HCT116 (cell line): ENCODE data around the gene MEGF8. TPM values are rescaled to one million over a fixed set of nuclear protein-coding genes. Genes with fewer than 3 reads are reported as not detected.

Experiments used
- ATAC-seq: fragments of 200-7000 bp; cut with Tn5 transposase; 2 replicates; pipeline ENCODE4 v1.9.1; 2020; ENCODE audit warnings: mild to moderate bottlenecking, moderate library complexity
- BruUV-seq: library from RNA; stranded (reverse); fragments of 400-500 nt; replicated peaks from 2 replicates; lab custom pipeline; 2021; lab: Mats Ljungman, UMichigan
- CTCF ChIA-PET: fragments of 300-600 bp; sonication (Branson Sonifier 250); formaldehyde crosslinking; loops from one replicate; lab custom pipeline; 2021; ENCODE audit warnings: antibody characterized with exemption; lab: Charles Lee
- POLR2A ChIA-PET: fragments of 300-600, 350-600 bp; sonication (Branson Sonifier 250); formaldehyde crosslinking; loops from one replicate; lab custom pipeline; 2021; ENCODE audit warnings: antibody characterized with exemption; lab: Charles Lee
- RAD21 ChIA-PET, 2 experiments: fragments of 300-600 bp; sonication (Branson Sonifier 250); formaldehyde crosslinking; loops; one replicate each; lab custom pipeline; 2023; ENCODE audit warnings: low total read pairs in 2 of 2; ENCODE audit not compliant: uncharacterized antibody in 2 of 2, unreplicated experiment in 2 of 2, low non-redundant PET in 1 of 2; lab: Charles Lee
- DNase-seq: peaks from one replicate; pipeline ENCODE4 v3.0.0-alpha.2; 2010; ENCODE audit warnings: low read depth, low spot score
- H2AFZ ChIP-seq: fragments of 200-600 bp; shearing (Covaris generic), sonication (generic); 2 replicates; pipeline ENCODE4 v1.6.1; 2017; ENCODE audit warnings: low read depth, mixed run types, mixed read lengths, antibody characterized with exemption, low read length; ENCODE audit not compliant: poor library complexity, severe bottlenecking
- H3K27ac ChIP-seq: 2 replicates; pipeline ENCODE4 v1.5.1; 2012; ENCODE audit warnings: low read depth, low read length
- H3K27me3 ChIP-seq: fragments of 200-600 bp; sonication (generic); 2 replicates; pipeline ENCODE4 v1.6.1; 2016; ENCODE audit warnings: mixed run types, low read length, mixed read lengths; ENCODE audit not compliant: insufficient read depth
- H3K36me3 ChIP-seq, 2 experiments: fragments of 200-500 bp in 1 of 2; fragments of 200-600 bp in 1 of 2; sonication (Bioruptor generic) in 1 of 2; sonication (generic) in 1 of 2; 2 replicates each; pipeline versions ENCODE4 v1.5.1 to v1.6.1; 2014 to 2016; ENCODE audit warnings: low read length in 2 of 2, inconsistent platforms in 1 of 2, mixed read lengths in 1 of 2, mixed run types in 1 of 2; ENCODE audit not compliant: insufficient read depth in 2 of 2, control insufficient read depth in 1 of 2
- H3K4me1 ChIP-seq, 2 experiments: fragments of 200-600 bp in 1 of 2; sonication (generic) in 1 of 2; 2 replicates each; pipeline versions ENCODE4 v1.5.1 to v1.6.1; 2012 to 2017; ENCODE audit warnings: low read length in 2 of 2, inconsistent platforms in 1 of 2, mild to moderate bottlenecking in 1 of 2, mixed read lengths in 1 of 2, mixed run types in 1 of 2, moderate library complexity in 1 of 2; ENCODE audit not compliant: insufficient read depth in 2 of 2, control insufficient read depth in 1 of 2
- H3K4me2 ChIP-seq: fragments of 200-600 bp; sonication (generic); 2 replicates; pipeline ENCODE4 v1.6.1; 2017; ENCODE audit warnings: mixed run types, low read length, mixed read lengths
- H3K4me3 ChIP-seq, 2 experiments: fragments of 200-600 bp in 1 of 2; sonication (generic) in 1 of 2; replicated peaks in 1 of 2; 2 replicates each; pipeline ENCODE4 v1.5.1; 2011 to 2016; ENCODE audit warnings: low read length in 2 of 2, control low read depth in 1 of 2, low read depth in 1 of 2, mild to moderate bottlenecking in 1 of 2, mixed read lengths in 1 of 2, mixed run types in 1 of 2
- H3K79me2 ChIP-seq: fragments of 200-600 bp; sonication (generic); 2 replicates; pipeline ENCODE4 v1.6.1; 2017; ENCODE audit warnings: mild to moderate bottlenecking, mixed run types, low read length, moderate library complexity, mixed read lengths; ENCODE audit not compliant: insufficient read depth
- H3K9ac ChIP-seq: fragments of 200-600 bp; sonication (generic); 2 replicates; pipeline ENCODE4 v1.6.1; 2016; ENCODE audit warnings: low read length, mixed read lengths
- H3K9me2 ChIP-seq: fragments of 200-600 bp; sonication (generic), shearing (Covaris generic); 2 replicates; pipeline ENCODE4 v1.6.1; 2017; ENCODE audit warnings: mixed run types, mild to moderate bottlenecking, moderate library complexity; ENCODE audit not compliant: insufficient read depth
- H3K9me3 ChIP-seq, 2 experiments: fragments of 200-500 bp in 1 of 2; fragments of 200-600 bp in 1 of 2; sonication (Bioruptor generic) in 1 of 2; sonication (generic) in 1 of 2; 2 replicates each; pipeline ENCODE4 v1.6.1; 2014 to 2017; ENCODE audit warnings: low read length in 2 of 2, mixed read lengths in 2 of 2, inconsistent platforms in 1 of 2, low read depth in 1 of 2, mild to moderate bottlenecking in 1 of 2, mixed run types in 1 of 2, moderate library complexity in 1 of 2; ENCODE audit not compliant: control insufficient read depth in 1 of 2, insufficient read depth in 1 of 2
- H4K20me1 ChIP-seq: fragments of 200-600 bp; sonication (generic), shearing (Covaris generic); 2 replicates; pipeline ENCODE4 v1.6.1; 2017; ENCODE audit warnings: mixed run types, mild to moderate bottlenecking, moderate library complexity; ENCODE audit not compliant: insufficient read depth
- ATF3 ChIP-seq: IDR thresholded peaks from 2 replicates; pipeline ENCODE4 v1.6.1; 2012
- EGR1 ChIP-seq: IDR thresholded peaks from 2 replicates; pipeline ENCODE4 v1.6.1; 2012; ENCODE audit warnings: low read depth
- ELF1 ChIP-seq: IDR thresholded peaks from 2 replicates; pipeline ENCODE4 v1.6.1; 2012; ENCODE audit warnings: low read depth, borderline replicate concordance
- EZH2phosphoT487 ChIP-seq: fragments of 200-600 bp; IDR thresholded peaks from 2 replicates; pipeline ENCODE4 v1.6.1; 2018; ENCODE audit warnings: antibody characterized with exemption, borderline replicate concordance
- FOSL1 ChIP-seq: IDR thresholded peaks from 2 replicates; pipeline ENCODE4 v1.6.1; 2012; ENCODE audit warnings: low read depth
- JUND ChIP-seq: IDR thresholded peaks from 2 replicates; pipeline ENCODE4 v1.6.1; 2012
- SIN3A ChIP-seq: IDR thresholded peaks from 2 replicates; pipeline ENCODE4 v1.6.1; 2012; ENCODE audit warnings: low read depth
- SP1 ChIP-seq: IDR thresholded peaks from 2 replicates; pipeline ENCODE4 v1.6.1; 2012; ENCODE audit warnings: low read depth
- SRF ChIP-seq: IDR thresholded peaks from 2 replicates; pipeline ENCODE4 v1.6.1; 2012; ENCODE audit warnings: low read depth
- TCF7L2 ChIP-seq: IDR thresholded peaks from 2 replicates; pipeline ENCODE4 v1.7.0; 2011; ENCODE audit warnings: borderline replicate concordance, inconsistent platforms; ENCODE audit not compliant: insufficient read depth, insufficient read length; ENCODE audit errors: extremely low read depth
- ZFX ChIP-seq: fragments of 450-650 bp; IDR thresholded peaks from 2 replicates; pipeline ENCODE4 v1.6.1; 2017
- intact Hi-C: fragments of 100-400 bp; cut with micrococcal nuclease; formaldehyde crosslinking; loops from 2 replicates; pipeline ENCODE4 v1.10.0; 2022
- total RNA-seq: library from RNA; stranded (reverse); gene quantifications from one replicate; pipeline ENCODE4 v1.2.1, GENCODE V29; 2021; ENCODE audit not compliant: unreplicated experiment
- TF ChIP-seq, protein P1 (sequence below), 3 experiments: fragments of 200-600 bp in 1 of 3; sonication (generic) in 1 of 3; IDR thresholded peaks in 2 of 3; conservative IDR thresholded peaks in 1 of 3; 2 replicates each; pipeline ENCODE4 v1.5.1; 2012 to 2017; ENCODE audit warnings: low read depth in 2 of 3, low read length in 2 of 3, antibody characterized with exemption in 1 of 3, borderline replicate concordance in 1 of 3, control low read depth in 1 of 3, mild to moderate bottlenecking in 1 of 3, mixed read lengths in 1 of 3, mixed run types in 1 of 3, moderate library complexity in 1 of 3; ENCODE audit not compliant: insufficient read depth in 1 of 3

The MEGF8 gene
- total RNA-seq, 1 experiment from 2014 or later = 24.0 TPM

DNA sequence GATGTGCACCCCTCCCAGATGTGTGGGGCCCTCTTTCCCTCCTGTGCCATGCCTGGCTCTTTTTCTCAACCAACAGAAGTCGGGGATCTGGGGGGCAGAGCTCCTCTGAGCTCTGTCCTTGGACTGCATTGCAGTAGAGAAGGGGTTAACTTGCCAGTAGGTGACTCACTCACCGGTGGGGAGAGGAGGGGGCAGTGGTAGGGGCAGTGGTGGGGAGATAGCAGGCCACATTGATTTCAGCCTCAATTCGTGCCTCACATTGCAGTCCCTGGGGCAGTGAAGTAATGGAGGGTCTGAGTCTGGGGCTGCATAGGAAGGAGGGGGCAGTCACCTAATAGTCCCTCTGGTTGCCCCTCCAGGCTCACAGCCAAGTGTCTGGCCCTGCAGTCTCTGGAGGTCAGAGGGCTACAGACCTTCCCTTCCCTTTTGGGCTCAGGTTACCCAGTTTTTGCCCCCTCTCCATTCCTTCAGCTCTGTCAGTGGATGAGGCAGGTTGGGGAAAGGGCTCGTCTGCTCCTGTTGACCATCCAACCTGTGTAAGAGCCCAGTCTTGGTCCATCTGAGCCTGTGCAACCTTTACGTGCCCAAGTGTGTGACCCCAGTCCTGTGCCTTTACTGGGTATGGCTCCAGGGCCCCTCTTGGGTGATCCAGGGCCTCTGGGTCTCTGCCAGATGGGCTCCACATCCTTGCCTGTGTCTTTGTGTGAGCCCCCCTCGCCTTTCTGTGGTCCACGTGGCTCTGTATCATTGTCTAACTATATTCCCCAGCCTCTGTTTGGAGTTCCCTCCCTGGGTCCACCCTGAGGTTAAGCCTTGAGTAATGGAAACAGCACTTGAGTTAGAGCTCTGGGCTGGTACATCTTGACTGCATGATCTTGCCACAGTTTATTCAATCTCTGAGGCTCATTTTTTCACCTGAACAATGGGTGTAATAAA is 43.3 kb upstream of the MEGF8 start:
- TF ChIP-seq ATF3 = no peak
- 0 out of 2 replicates have a peak, but pooled peaks have one; percentile 27 for TF ChIP-seq SP1
- TF ChIP-seq, all 23 proteins: peak for 1
- Histone ChIP-seq H3K79me2 (peaks cover 18% of the 10 kb centered on the region; the same call in 1 of the 2 replicates), H3K4me2 (peak overlapping the region; percentile 97), H3K27ac (peak overlapping the region; percentile 94), H3K9me3 (no peaks in the 10 kb centered on the region), H3K9ac (peak overlapping the region; percentile 86), H4K20me1 (no peaks in the 10 kb centered on the region), H3K27me3 (no peaks in the 10 kb centered on the region), H2AFZ (no peak overlapping the region), H3K36me3 (0 out of 4 replicates have a peak, but pooled peaks cover 0 to 3% of the 10 kb centered on the region in 2 experiments), H3K9me2 (no peaks in the 10 kb centered on the region), H3K4me1 (peaks cover 49 to 79% of the 10 kb centered on the region in 2 experiments), H3K4me3 (peak overlapping the region; percentile 70 to 72)
- ChIA-PET POLR2A (interaction anchor here (0.9 to 1.3 kb wide), 4 partner anchors 12 to 323 kb away, joined by 3 to 5 read pairs (median 4); partner anchors contain the start of genes GSK3A and RABAC1), CTCF (interaction anchor here (0.6 to 4.8 kb wide), 4 partner anchors 26 to 120 kb away, joined by 3 to 63 read pairs (median 10); partner anchors contain the start of gene GSK3A), RAD21 (interaction anchor here (0.6 to 1.3 kb wide), 3 partner anchors 20 to 39 kb away, joined by 3 to 7 read pairs (median 4); partner anchors contain the start of genes GSK3A (in 1 of the 2) and PAFAH1B3 (in 1 of the 2))
- BruUV-seq = no TSS peak
- DNase-seq (no peak), ATAC-seq (no peak)
- intact Hi-C loops = loop anchor here (2.0 kb wide), 1 partner anchor 39 kb away; the partner anchor contains the start of gene GSK3A

GRCh38 chr19:42282819-42283187 is 42.6 kb upstream of the MEGF8 start:
- ATAC-seq (no peak), DNase-seq (no peak)
- peak overlapping the region; percentile 86 for H3K9ac ChIP-seq
- ChIA-PET RAD21 (interaction anchor here in 1 of 2 experiments (0.6 kb wide), 1 partner anchor 37 kb away, joined by 7 read pairs; no protein-coding TSS in a partner anchor), POLR2A (interaction anchor here (1.1 kb wide), 1 partner anchor 40 kb away, joined by 4 read pairs; no protein-coding TSS in a partner anchor), CTCF (interaction anchor here (4.8 kb wide), 1 partner anchor 37 kb away, joined by 63 read pairs; no protein-coding TSS in a partner anchor)
- peak overlapping the region; percentile 97 for H3K4me2 ChIP-seq
- peaks cover 4 to 9% of the 10 kb centered on the region in 2 experiments; a peak in 2 of 4 replicates for H3K36me3 ChIP-seq
- no peak overlapping the region for H2AFZ ChIP-seq
- H3K79me2 ChIP-seq = peaks cover 18% of the 10 kb centered on the region; the same call in 1 of the 2 replicates
- H3K9me3 ChIP-seq = no peaks in the 10 kb centered on the region
- intact Hi-C loops = no loop called here
- BruUV-seq = no TSS peak
- H3K27me3 ChIP-seq = no peaks in the 10 kb centered on the region
- H3K27ac ChIP-seq = peak overlapping the region; percentile 94
- H3K4me1 ChIP-seq = peaks cover 46 to 75% of the 10 kb centered on the region in 2 experiments
- H3K9me2 ChIP-seq = no peaks in the 10 kb centered on the region
- peak overlapping the region in 1 of 2 experiments; percentile 59; a peak in 3 of 4 replicates for H3K4me3 ChIP-seq
- no peaks in the 10 kb centered on the region for H4K20me1 ChIP-seq
- TF ChIP-seq TCF7L2 (no peak), EZH2phosphoT487 (no peak), ZFX (no peak), FOSL1 (no peak), EGR1 (no peak), SIN3A (no peak), JUND (no peak), SRF (no peak), ATF3 (no peak), ELF1 (no peak)
- TF ChIP-seq, protein P1, sequence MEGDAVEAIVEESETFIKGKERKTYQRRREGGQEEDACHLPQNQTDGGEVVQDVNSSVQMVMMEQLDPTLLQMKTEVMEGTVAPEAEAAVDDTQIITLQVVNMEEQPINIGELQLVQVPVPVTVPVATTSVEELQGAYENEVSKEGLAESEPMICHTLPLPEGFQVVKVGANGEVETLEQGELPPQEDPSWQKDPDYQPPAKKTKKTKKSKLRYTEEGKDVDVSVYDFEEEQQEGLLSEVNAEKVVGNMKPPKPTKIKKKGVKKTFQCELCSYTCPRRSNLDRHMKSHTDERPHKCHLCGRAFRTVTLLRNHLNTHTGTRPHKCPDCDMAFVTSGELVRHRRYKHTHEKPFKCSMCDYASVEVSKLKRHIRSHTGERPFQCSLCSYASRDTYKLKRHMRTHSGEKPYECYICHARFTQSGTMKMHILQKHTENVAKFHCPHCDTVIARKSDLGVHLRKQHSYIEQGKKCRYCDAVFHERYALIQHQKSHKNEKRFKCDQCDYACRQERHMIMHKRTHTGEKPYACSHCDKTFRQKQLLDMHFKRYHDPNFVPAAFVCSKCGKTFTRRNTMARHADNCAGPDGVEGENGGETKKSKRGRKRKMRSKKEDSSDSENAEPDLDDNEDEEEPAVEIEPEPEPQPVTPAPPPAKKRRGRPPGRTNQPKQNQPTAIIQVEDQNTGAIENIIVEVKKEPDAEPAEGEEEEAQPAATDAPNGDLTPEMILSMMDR (IDR thresholded peaks at IDR 0.05 in 2 of 3, conservative IDR thresholded peaks at IDR 0.05 in 1 of 3; ENCODE audit: borderline replicate concordance in 1 of 3, insufficient read depth in 1 of 3, low read depth in 2 of 3, low read length in 2 of 3) = no peak
